Activated effector memory CD4-positive, alpha-beta T cell treated with Interleukin-2 at 50 U/mL for 16 hours (primary cell): ENCODE data around the gene BTF3.

Source experiments
- DNase-seq: peaks from one replicate; pipeline ENCODE4 v3.0.0-alpha.2; 2020

BTF3 gene

GRCh38 chr5:73525606-73526203 is 27.5 kb downstream of the BTF3 start:
- no peak for DNase-seq

DNA sequence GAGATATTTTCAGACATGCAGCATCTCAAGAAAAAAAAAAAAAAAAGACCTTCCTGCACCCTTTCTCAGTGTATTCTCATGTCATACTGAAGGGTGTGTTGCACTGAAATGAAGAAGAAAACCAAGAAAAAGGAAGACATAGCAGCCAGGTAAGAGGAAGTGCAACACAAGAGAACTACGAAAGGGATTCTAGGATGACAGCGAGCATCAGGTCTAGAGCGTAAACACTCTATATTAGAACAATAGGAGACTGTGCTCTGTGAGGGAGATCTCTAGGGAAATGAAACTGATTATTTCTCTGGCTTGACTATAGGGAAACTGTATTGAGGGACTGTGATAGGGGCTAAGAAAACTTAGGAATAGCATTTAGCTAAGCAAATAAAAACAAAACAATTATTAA is 30.0 kb downstream of the BTF3 start:
- no peak for DNase-seq

DNA sequence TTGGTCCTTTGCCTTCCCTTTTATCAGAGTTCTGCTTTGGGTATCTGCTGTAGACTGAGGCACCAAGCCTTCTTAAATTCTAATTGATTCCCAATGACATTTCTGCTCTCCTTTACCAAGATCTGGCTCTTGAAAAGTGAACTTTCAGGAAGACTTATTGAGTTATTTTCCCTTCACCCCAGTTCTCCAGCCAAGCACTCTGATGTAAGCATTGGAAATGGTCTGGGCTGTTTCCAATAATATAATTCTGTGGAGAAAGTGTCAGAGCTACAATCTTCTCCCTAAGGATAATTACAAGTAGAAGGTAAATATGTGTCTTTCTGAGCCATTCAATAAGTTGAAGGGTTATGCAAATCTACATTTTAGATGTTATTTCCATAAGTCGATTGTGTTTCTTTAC is 30.8 kb downstream of the BTF3 start:
- no peak for DNase-seq

DNA sequence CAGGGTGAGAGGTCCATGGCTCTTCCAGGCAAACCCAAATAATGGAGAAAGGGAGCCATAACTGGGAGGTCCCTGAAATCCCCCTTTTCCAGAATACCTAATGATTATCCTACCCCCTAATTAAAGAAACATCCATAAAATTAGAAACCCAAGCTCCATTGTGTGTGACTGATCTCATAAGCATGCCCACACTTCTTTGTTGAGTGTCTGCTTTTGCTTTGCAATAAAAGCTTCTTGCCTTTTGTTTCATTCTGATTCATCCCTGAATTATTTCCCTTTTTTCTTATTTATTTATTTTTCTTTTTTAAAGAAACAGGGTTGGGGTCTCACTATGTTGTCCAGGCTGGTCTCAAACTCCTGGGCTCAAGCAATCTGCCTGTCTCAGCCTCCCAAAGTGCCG is 33.1 kb downstream of the BTF3 start:
- no peak for DNase-seq

- DNase-seq, result no peak
Measured at GRCh38 chr5:73532195-73532594, 34.0 kb downstream of the BTF3 start.

DNA sequence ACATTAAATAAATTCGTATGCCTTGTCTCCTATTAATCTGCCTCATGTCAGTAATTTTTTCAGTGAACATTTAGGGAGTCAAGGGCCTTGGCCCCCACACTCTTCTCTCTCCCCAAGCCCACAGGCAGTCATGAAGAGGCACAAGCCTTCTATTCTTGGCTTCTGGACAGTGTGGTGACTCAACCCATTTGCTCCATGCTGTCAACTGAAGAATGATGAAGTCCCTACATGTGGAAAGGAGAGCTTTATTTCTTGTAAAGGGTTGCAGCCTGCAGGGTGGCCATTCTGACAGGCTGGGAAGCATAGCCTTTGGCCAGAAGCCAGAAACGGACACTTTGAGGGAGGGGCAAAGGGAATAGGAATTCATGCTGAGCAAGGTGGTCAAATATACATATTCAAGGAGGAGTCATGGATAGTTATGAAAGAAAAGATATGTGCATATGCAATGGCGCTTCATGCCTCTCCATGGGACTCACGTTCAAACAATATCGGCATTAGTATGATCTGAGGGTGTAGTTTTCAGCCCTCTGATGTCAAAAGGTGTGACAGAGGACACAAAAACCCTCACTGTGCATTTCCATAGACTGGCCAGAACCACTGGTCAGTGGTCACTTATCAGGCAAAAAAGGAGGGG is 35.9 kb downstream of the BTF3 start:
- DNase-seq, result no peak

DNA sequence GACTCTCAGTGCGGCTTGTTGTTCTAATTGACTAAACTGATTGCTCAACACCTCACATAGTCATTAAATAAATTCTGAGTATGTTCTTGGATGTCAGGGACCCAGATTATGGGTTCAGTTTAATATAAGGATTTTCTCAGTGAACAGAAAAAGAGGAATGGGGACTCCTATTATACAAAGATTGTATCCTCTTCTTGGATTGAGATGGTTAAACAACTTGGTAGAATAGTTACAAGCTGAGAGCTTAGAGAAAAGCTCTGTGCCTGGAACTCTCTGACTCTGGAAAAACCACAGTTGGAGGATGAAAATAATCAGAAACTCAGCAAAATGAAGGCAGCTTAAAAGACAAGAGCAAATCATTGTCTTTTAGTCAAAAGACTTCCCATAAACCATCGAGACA is 36.7 kb downstream of the BTF3 start:
- DNase-seq, result no peak

GRCh38 chr5:73539730-73540129 is 41.5 kb downstream of the BTF3 start:
- DNase-seq, result no peak

DNA sequence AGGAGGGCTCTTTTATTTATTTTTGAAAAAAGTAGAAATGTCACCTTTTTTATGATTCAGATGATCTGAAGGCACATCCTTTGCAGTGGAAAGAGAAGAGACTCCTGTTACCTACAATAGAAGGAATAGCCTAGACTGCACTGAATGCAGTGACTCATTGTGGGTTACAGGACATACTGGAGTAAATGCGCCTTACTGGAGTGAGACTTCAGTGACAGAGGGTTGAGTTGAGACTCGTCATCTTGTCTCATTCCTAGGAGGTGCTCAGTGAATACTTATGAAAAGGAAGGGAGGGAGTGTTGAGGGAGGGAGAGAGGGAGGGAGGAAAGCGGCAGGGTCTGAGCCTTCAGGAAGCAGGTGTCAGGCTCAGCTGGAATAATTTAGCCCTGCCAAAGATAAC is 42.0 kb downstream of the BTF3 start:
- DNase-seq, result no peak

DNA sequence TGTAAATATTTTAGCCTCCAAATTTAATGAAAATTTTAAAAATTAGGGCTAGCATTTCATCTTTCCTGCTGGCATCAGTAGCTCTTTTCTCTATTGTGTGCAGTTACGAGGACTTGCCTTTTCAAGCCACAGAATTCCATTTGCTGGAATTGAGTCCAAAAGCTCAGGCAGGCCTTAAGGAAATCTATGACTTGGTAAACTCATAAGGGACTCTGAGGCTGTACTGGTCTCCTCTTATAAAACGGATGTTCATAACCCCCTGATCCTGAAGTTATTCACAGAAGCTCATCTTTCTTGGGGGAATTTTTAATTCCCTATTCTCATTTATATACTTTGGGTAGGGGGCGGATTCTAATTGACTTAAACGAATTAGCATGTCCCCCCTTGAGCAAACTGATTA is 43.8 kb downstream of the BTF3 start:
- DNase-seq, result no peak

- DNase-seq, result no peak
Measured at GRCh38 chr5:73544429-73545402, 46.5 kb downstream of the BTF3 start.

GRCh38 chr5:73545403-73545779 is 47.1 kb downstream of the BTF3 start:
- DNase-seq, result no peak

- DNase-seq, result no peak
Measured at GRCh38 chr5:73550016-73550415, 51.8 kb downstream of the BTF3 start.

DNA sequence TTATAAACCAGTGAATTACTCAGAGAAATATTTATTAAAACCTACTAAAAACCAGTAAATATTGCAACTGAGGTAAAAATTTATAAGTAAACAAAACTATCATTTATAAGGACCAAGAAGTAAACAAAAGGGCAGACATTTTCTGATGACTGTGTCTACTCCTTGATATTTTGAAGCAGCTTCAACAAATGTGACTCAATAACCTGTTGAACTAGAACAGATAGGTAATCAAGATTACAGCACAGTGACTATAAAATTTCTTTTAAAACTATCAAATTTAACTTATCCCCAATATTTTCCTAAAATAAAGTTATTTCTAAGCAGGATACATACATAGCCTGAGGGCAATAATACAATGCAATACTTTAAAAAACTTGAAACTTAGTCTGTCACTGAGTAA is 54.4 kb downstream of the BTF3 start:
- DNase-seq, result no peak
